Thymus (tissue), 11 donors: ENCODE data around the gene ZFAND3. TPM values are rescaled to one million over a fixed set of nuclear protein-coding genes. Genes with fewer than 3 reads are reported as not detected.

ENCODE experiments used
- DNase-seq, 9 donors: peaks; one replicate each; pipeline ENCODE4 v3.0.0-alpha.2; 2013; ENCODE audit warnings: low spot score in 9 of 9, low read depth in 6 of 9, missing footprints in 1 of 9
- H3K27ac ChIP-seq, 2 donors: one replicate each; pipeline ENCODE4 v1.5.1; 2013; ENCODE audit warnings: control low read depth in 1 of 2, low read depth in 1 of 2, low read length in 1 of 2, mild to moderate bottlenecking in 1 of 2, moderate library complexity in 1 of 2
- H3K27me3 ChIP-seq, 2 donors: one replicate each; pipeline ENCODE4 v1.5.1; 2013; ENCODE audit warnings: low read length in 1 of 2; ENCODE audit not compliant: control insufficient read depth in 2 of 2, insufficient read depth in 1 of 2
- H3K36me3 ChIP-seq, 2 donors: one replicate each; pipeline ENCODE4 v1.5.1; 2013; ENCODE audit warnings: low read length in 1 of 2, mild to moderate bottlenecking in 1 of 2, moderate library complexity in 1 of 2; ENCODE audit not compliant: control insufficient read depth in 2 of 2, insufficient read depth in 2 of 2
- H3K4me1 ChIP-seq, 2 donors: one replicate each; pipeline ENCODE4 v1.5.1; 2013; ENCODE audit warnings: low read length in 2 of 2; ENCODE audit not compliant: control insufficient read depth in 2 of 2, insufficient read depth in 2 of 2
- H3K4me3 ChIP-seq, 2 donors: one replicate each; pipeline ENCODE4 v1.5.1; 2013; ENCODE audit warnings: low read length in 2 of 2, control low read depth in 1 of 2, mild to moderate bottlenecking in 1 of 2
- H3K9me3 ChIP-seq, 2 donors: one replicate each; pipeline ENCODE4 v1.5.1; 2013; ENCODE audit warnings: low read length in 1 of 2, mild to moderate bottlenecking in 1 of 2; ENCODE audit not compliant: control insufficient read depth in 2 of 2, insufficient read depth in 1 of 2
- WGBS: extraction: QIAGEN DNeasy Blood & Tissue Kit; methylation state at CpG from one replicate; pipeline ENCODE4 v1.1.7; 2013; 5-methylcytosine and 5-hydroxymethylcytosine counted together
- polyA plus RNA-seq: library from polyadenylated mRNA; stranded (reverse); fragments of 200-250 nt; gene quantifications from one replicate; pipeline ENCODE4 v1.2.3, GENCODE V29; 2013
- total RNA-seq: library from RNA; stranded (reverse); fragments of 120-200 nt; gene quantifications from one replicate; pipeline ENCODE4 v1.2.4, GENCODE V29; 2013
- donor health status: healthy.

ZFAND3 gene
- total and polyA plus RNA-seq, 2 donors: 8.5 to 25.7 TPM

DNA sequence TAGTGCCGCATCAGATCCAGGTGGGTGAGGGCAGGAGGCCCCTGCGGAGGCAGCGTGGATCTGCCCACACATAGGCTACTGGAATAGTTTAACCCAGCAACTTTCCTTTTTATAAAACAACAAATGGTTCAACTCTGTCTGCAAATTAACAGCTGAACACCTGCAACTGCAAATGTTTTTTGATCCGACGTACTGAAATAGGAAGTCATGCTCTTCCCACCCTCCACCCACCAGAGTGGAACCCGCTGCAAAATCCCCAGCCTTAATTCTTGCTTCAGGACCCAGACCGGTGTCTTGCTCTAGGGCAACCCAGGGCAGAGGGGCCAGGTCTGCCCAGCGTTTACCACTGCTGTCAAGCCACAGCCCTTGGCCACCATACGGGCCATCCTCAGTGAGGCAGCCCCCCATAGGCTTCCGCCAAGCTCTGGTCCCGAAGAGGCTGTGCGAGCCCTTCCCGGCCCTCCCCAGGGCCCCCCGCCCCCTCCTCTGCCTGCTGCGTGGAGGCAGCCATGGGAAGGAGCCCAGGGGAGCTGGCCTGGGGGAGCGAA is 334.3 kb downstream of the ZFAND3 start:
- H3K4me1 ChIP-seq: peaks cover 51 to 63% of the 10 kb centered on the region in 2 donors
- no peaks in the 10 kb centered on the region for H3K9me3 ChIP-seq
- peak overlapping the region; percentile 76 to 91 for H3K27ac ChIP-seq
- H3K4me3 ChIP-seq: peak overlapping the region; percentile 3 to 18
- no peaks in the 10 kb centered on the region for H3K27me3 ChIP-seq
- peak in 6 of 9 donors; percentile 48 to 81 (median 62) for DNase-seq
- peaks cover 13 to 16% of the 10 kb centered on the region in 2 donors for H3K36me3 ChIP-seq
- WGBS: 54% methylated on average over 16 of the region's 16 CpGs

DNA sequence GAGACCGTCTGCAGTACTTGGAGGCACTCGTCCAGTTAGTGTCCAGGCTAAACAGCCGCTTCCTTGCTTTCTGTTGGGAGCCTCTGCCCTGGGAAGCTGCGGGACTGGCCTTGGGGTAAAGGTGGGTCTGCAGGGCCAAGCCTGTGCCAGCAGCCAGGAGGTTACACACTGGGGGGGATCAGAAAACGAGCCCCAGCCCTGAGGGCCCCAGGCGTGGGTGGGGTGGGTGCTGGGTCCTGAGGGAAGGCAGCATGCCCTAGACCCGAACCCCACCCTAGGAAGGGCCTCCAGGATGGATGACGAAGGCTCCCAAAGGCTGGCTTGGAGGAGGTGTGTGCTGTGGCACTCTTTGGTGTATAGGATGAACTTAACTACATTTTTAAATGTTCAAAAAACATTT is 335.2 kb downstream of the ZFAND3 start:
- no peak for DNase-seq
- H3K4me3 ChIP-seq: no peak overlapping the region
- no peaks in the 10 kb centered on the region for H3K27me3 ChIP-seq
- peaks cover 13 to 16% of the 10 kb centered on the region in 2 donors for H3K36me3 ChIP-seq
- no peaks in the 10 kb centered on the region for H3K9me3 ChIP-seq
- H3K4me1 ChIP-seq: peaks cover 51 to 63% of the 10 kb centered on the region in 2 donors
- peak overlapping the region in 1 of 2 donors; percentile 91 for H3K27ac ChIP-seq
- WGBS: 96% methylated on average over 8 of the region's 8 CpGs

DNA sequence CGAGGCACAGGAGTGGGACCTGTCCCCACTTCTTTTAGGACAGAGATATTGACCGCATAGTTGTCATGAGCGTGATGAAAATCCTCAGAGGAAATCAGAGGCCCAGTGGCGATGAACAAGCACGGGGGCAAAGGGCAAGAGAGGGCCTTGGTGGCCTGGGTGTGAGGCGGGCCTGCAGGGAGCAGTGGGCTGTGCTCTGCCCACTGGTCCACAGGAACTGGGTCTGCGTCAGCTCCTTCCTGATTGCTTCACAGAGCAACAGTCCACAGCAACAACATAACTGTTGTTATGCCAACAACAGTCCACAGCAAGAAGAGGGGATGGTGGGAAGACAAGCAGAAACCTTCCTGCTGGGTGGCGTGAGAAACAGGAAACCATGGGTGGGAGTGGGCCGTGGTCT is 335.6 kb downstream of the ZFAND3 start:
- Histone ChIP-seq H3K9me3 (no peaks in the 10 kb centered on the region), H3K27ac (peak overlapping the region in 1 of 2 donors; percentile 91), H3K4me1 (peaks cover 51 to 63% of the 10 kb centered on the region in 2 donors), H3K4me3 (no peak overlapping the region), H3K27me3 (no peaks in the 10 kb centered on the region), H3K36me3 (peaks cover 13 to 16% of the 10 kb centered on the region in 2 donors)
- WGBS: 83% methylated on average over 9 of the region's 9 CpGs
- no peak for DNase-seq

DNA sequence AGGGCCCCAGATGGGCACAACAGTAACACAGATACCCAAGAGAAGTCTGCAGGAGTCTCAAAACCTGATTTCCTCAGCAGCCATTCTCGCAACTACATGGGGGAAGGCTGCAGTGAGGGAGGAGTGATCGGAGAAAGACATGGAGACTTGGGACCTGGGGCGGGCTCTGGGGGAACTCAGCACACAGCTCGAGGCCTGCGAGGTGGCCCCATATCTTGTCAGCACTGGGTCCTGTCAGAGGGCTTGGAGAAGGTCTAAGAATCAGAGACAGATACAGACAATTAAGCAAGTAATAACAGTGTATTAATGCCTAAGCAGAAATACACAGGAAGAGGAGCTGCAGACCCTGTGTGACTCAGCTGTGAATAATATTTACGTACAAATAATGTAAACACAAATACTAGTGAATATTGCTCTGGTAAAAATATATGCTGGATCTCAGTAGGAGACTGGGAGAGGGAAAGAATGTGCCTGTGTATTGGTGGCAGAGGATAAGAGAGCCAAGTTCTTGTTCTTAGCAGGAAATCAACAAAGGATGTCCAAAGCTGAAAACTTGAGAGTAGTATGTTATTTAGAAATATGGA is 336.2 kb downstream of the ZFAND3 start:
- H3K36me3 ChIP-seq: peaks cover 9 to 16% of the 10 kb centered on the region in 2 donors
- WGBS: 96% methylated on average over 6 of the region's 6 CpGs
- no peaks in the 10 kb centered on the region for H3K9me3 ChIP-seq
- no peaks in the 10 kb centered on the region for H3K27me3 ChIP-seq
- no peak for DNase-seq
- no peak overlapping the region for H3K4me3 ChIP-seq
- peaks cover 50 to 63% of the 10 kb centered on the region in 2 donors for H3K4me1 ChIP-seq
- no peak overlapping the region for H3K27ac ChIP-seq

- WGBS: 97% methylated on average over 10 of the region's 10 CpGs
- no peak overlapping the region for H3K27ac ChIP-seq
- H3K27me3 ChIP-seq: no peaks in the 10 kb centered on the region
- H3K4me1 ChIP-seq: peaks cover 42 to 54% of the 10 kb centered on the region in 2 donors
- peaks cover 3 to 13% of the 10 kb centered on the region in 2 donors for H3K36me3 ChIP-seq
- H3K9me3 ChIP-seq: no peaks in the 10 kb centered on the region
- no peak for DNase-seq
- H3K4me3 ChIP-seq: no peak overlapping the region
These were observed 337.5 kb downstream of the ZFAND3 start for GRCh38 chr6:38156818-38157565.

DNA sequence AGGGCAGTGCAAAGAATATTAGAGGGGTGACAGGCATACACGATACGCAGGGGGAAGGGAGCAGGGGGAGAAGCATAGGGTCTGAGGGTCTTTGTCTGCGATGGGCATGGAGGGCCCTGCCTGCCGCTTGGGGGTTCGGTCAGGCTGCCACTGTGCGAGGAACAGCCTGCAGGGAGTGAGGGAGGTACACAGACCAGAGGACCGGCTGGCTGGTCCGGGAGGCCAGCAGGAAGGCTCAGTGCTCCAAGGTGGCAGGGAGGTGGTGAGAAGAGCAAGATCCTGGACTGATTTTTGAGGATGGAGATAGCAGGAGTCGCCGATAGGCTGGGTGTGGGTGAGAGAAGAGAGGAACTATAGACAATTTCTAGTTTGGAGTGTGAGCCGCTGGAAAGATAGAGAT is 338.4 kb downstream of the ZFAND3 start:
- DNase-seq: no peak
- Histone ChIP-seq H3K27me3 (no peaks in the 10 kb centered on the region), H3K27ac (no peak overlapping the region), H3K4me1 (peaks cover 32 to 45% of the 10 kb centered on the region in 2 donors), H3K9me3 (no peaks in the 10 kb centered on the region), H3K36me3 (peaks cover 0 to 9% of the 10 kb centered on the region in 2 donors), H3K4me3 (no peak overlapping the region)
- WGBS: 98% methylated on average over 11 of the region's 11 CpGs

DNA sequence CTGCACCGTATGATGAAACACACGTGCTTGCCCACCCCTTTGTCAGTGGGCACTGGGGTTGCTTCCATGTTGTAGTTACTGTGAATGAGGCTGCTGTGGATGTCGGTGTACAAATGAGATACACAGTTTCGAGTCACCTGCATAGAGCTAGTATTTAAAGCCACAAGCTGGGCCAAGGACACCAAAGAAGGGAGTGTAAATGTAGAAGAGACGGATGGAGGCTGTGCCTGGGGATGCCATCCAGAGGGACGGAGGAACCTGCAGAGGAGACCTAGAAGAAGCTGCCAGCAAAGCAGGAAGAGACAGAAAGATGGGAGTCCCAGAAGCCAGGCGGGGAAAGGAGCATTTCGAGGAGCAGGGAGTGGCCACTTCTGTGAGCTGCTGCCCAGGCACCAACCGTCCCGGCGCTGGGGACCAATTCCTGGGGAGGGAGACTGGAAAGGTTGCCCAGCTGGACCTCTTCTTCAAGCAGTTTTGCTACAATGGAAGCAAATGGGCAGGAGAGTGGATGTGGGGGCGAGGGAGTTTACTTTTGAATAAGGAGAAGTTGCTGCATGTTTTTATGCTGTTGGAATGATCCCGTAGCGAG is 339.3 kb downstream of the ZFAND3 start:
- H3K36me3 ChIP-seq: peaks cover 0 to 9% of the 10 kb centered on the region in 2 donors
- no peak overlapping the region for H3K27ac ChIP-seq
- H3K4me1 ChIP-seq: peaks cover 24 to 35% of the 10 kb centered on the region in 2 donors
- no peaks in the 10 kb centered on the region for H3K9me3 ChIP-seq
- DNase-seq: no peak
- H3K4me3 ChIP-seq: no peak overlapping the region
- WGBS: 90% methylated on average over 14 of the region's 14 CpGs
- H3K27me3 ChIP-seq: no peaks in the 10 kb centered on the region

DNA sequence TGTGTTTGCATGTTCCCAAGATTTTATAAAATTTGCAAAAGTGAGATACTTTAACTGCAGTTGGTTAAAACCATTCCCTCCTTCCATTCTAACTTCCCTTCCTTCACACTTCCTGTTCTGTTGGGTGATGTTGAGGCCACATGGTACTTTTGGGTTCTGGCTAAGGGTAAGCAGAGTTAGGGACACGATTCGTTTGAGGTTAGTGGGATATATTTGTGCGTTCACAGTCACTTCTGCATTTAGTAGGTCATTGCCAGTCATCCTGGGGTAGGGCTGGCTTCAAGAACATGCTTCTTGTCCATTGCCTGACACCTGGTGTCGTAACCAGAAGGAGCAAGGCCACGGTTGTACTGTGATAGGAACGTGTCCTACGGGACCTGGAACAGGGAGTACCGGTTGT is 340.1 kb downstream of the ZFAND3 start:
- Histone ChIP-seq H3K4me1 (peaks cover 18 to 28% of the 10 kb centered on the region in 2 donors), H3K36me3 (peaks cover 0 to 9% of the 10 kb centered on the region in 2 donors), H3K9me3 (no peaks in the 10 kb centered on the region), H3K27me3 (no peaks in the 10 kb centered on the region), H3K27ac (no peak overlapping the region), H3K4me3 (no peak overlapping the region)
- WGBS: 83% methylated on average over 8 of the region's 8 CpGs
- DNase-seq: no peak

DNA sequence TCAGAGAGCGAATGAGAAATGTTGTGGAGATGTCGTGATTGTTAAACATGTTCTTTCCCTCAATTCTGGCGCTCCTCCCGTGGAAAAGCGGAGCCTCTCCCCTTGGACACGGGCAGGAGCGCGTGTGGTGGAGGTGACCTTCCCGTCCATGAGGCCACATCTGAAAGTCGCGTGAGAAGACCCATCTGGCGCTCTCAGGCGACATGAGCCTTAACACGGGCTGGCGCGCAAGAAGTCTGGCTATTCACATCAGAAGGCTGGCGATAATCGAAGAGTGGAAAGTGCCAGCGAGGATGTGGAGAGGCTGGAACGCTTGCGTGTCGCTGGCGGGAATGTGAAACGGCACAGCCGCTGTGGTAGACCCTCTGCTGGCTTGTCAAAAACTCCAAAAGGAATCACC is 341.3 kb downstream of the ZFAND3 start:
- Histone ChIP-seq H3K27me3 (no peaks in the 10 kb centered on the region), H3K4me3 (no peak overlapping the region), H3K36me3 (peaks cover 0 to 5% of the 10 kb centered on the region in 2 donors), H3K27ac (no peak overlapping the region), H3K9me3 (no peaks in the 10 kb centered on the region), H3K4me1 (peaks cover 6 to 15% of the 10 kb centered on the region in 2 donors)
- no peak for DNase-seq
- WGBS: 96% methylated on average over 25 of the region's 25 CpGs
